Activated naive CD8-positive, alpha-beta T cell treated with anti-CD3 and anti-CD28 coated beads for 36 hours (primary cell): ENCODE results near the gene CTIF. TPM values are rescaled to one million over a fixed set of nuclear protein-coding genes. Genes with fewer than 3 reads are reported as not detected.

Source experiments
- DNase-seq: peaks from one replicate; pipeline ENCODE4 v3.0.0; 2021
- H3K27ac Mint-ChIP-seq: one replicate; pipeline ENCODE4 v1.8.0; 2022; ENCODE audit warnings: mild to moderate bottlenecking, moderate library complexity, mixed read lengths
- H3K27me3 Mint-ChIP-seq: one replicate; pipeline ENCODE4 v1.8.0; 2022; ENCODE audit warnings: mild to moderate bottlenecking, mixed read lengths
- H3K36me3 Mint-ChIP-seq: one replicate; pipeline ENCODE4 v1.8.0; 2021; ENCODE audit warnings: mild to moderate bottlenecking, mixed read lengths
- H3K4me1 Mint-ChIP-seq: one replicate; pipeline ENCODE4 v1.8.0; 2021; ENCODE audit warnings: mixed read lengths
- H3K4me3 Mint-ChIP-seq: one replicate; pipeline ENCODE4 v1.8.0; 2022; ENCODE audit warnings: mild to moderate bottlenecking, moderate library complexity, mixed read lengths
- H3K9me3 Mint-ChIP-seq: one replicate; pipeline ENCODE4 v1.8.0; 2022; ENCODE audit warnings: mixed read lengths
- total RNA-seq, 2 experiments: library from RNA; stranded (reverse); gene quantifications; one replicate each; pipeline ENCODE4 v1.2.3, GENCODE V29; 2021

Gene CTIF
- total RNA-seq, 2 experiments from 2014 or later, result 2.3 to 3.5 TPM

DNA sequence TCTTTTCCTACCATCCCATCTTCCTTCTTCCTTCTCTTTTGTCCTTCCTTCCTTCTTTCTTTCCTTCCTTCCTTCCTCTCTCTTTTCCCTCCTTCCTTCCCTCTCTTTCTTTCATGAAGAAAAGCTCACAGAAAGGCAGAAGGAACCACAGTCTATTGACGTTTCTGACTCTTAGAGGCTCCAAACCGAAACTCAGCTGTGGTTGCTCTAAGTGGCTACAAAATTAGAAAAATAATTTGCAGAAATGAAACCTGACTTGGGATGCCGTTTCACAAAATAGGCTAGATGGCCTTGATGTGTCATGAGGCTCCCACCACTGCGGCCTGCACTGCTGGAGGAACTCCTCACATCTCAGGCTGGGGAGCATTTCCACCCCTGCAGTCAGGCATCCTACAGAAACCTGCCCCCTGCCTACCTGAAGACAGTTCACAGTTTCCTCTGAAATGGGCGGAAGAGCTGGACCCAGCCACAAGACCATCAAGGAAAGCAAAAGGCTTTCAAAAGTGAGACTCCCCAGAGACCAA lies 246.3 kb downstream of the CTIF start:
- Mint-ChIP-seq H3K9me3 (no peaks in the 10 kb centered on the region), H3K4me1 (peaks cover 7% of the 10 kb centered on the region), H3K4me3 (no peak overlapping the region), H3K36me3 (no peaks in the 10 kb centered on the region), H3K27ac (peak overlapping the region; percentile 13), H3K27me3 (no peaks in the 10 kb centered on the region)
- peak; percentile 16 for DNase-seq

DNA sequence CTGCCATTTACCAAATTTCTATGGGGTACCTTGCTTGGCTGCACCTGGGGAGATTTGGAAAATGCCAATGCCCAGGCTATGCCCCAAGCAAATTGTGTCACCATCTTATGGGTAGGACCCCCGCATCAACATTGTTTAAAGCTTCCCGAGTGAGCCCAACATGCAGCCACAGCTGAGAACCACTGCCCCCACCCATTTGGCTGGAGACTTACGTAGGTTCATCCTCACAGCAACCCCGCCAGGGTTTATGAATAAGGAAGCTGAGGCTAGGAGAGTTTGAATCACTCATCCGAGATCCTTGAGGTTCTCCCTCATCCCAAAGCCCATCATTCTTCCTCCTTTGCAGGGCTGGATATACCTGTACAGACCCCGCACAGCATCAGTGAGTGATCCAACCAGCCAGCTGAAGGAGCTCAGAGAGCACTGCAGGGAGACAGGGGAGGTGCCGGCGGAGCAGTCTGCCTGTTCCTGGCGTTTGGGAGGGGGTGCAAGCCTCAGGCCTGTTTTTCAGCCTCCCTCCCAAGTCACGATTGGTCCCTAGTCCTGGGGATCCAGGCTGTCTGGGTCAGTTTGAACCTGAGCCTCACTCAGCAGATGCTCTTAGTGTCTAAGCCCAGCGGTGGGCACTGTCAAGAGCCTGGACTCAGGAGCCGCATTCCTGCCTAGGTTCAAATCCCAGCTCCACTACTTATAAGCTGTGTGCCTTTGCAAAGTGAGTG lies 247.1 kb downstream of the CTIF start:
- Mint-ChIP-seq H3K4me3 (no peak overlapping the region), H3K9me3 (no peaks in the 10 kb centered on the region), H3K27me3 (no peaks in the 10 kb centered on the region), H3K27ac (no peak overlapping the region), H3K4me1 (peaks cover 7% of the 10 kb centered on the region), H3K36me3 (no peaks in the 10 kb centered on the region)
- DNase-seq, result no peak

DNA sequence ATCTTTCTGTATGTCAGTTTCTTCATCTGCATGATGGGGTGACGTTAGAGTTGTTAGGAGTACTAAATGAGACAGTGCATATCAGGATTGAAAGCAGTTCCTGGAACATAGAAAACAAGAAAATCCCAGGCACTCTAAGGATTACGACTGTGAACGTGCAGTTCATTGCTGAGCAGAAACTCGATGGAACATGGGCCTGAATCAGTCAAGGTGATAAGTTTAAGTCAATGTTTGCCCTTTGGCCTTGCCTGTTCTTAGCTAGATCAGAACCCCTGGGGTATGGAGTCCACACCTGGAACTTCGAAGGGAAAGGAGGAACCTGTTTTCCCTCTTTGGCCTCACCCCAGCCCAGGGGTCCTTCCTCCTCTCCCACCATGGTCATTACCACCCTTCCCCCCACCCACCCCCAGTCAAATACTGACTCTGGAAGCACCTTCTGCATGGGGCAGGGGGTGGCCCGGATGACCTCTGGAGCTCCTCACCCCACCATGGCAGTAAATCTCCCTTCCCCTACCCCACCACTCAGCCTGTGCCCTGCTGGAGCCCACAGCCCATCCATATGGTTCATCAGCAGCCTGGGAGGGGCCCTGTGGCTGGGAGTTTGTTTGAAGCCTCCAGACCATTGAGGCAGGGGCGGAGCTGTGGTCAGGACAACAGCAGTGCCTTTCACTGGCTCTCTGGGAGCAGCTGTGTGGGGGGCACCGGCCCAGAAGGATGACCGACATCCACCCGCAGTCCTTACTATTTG lies 247.8 kb downstream of the CTIF start:
- Mint-ChIP-seq H3K4me3 (no peak overlapping the region), H3K9me3 (no peaks in the 10 kb centered on the region), H3K36me3 (no peaks in the 10 kb centered on the region), H3K27ac (no peak overlapping the region), H3K4me1 (peaks cover 7% of the 10 kb centered on the region), H3K27me3 (no peaks in the 10 kb centered on the region)
- DNase-seq, result no peak

GRCh38 chr18:48787203-48788151 lies 248.6 kb downstream of the CTIF start:
- H3K4me1 Mint-ChIP-seq, result peaks cover 7% of the 10 kb centered on the region
- no peaks in the 10 kb centered on the region for H3K9me3 Mint-ChIP-seq
- H3K4me3 Mint-ChIP-seq, result no peak overlapping the region
- DNase-seq, result no peak
- no peak overlapping the region for H3K27ac Mint-ChIP-seq
- H3K36me3 Mint-ChIP-seq, result no peaks in the 10 kb centered on the region
- H3K27me3 Mint-ChIP-seq, result no peaks in the 10 kb centered on the region

GRCh38 chr18:48788373-48788772 lies 249.5 kb downstream of the CTIF start:
- Mint-ChIP-seq H3K4me1 (peaks cover 7% of the 10 kb centered on the region), H3K9me3 (no peaks in the 10 kb centered on the region), H3K4me3 (no peak overlapping the region), H3K27me3 (no peaks in the 10 kb centered on the region), H3K27ac (no peak overlapping the region), H3K36me3 (no peaks in the 10 kb centered on the region)
- no peak for DNase-seq

- Mint-ChIP-seq H3K4me3 (no peak overlapping the region), H3K36me3 (no peaks in the 10 kb centered on the region), H3K9me3 (no peaks in the 10 kb centered on the region), H3K4me1 (peaks cover 7% of the 10 kb centered on the region), H3K27ac (no peak overlapping the region), H3K27me3 (no peaks in the 10 kb centered on the region)
- DNase-seq, result no peak
Measured at GRCh38 chr18:48789259-48789812, 250.5 kb downstream of the CTIF start.

DNA sequence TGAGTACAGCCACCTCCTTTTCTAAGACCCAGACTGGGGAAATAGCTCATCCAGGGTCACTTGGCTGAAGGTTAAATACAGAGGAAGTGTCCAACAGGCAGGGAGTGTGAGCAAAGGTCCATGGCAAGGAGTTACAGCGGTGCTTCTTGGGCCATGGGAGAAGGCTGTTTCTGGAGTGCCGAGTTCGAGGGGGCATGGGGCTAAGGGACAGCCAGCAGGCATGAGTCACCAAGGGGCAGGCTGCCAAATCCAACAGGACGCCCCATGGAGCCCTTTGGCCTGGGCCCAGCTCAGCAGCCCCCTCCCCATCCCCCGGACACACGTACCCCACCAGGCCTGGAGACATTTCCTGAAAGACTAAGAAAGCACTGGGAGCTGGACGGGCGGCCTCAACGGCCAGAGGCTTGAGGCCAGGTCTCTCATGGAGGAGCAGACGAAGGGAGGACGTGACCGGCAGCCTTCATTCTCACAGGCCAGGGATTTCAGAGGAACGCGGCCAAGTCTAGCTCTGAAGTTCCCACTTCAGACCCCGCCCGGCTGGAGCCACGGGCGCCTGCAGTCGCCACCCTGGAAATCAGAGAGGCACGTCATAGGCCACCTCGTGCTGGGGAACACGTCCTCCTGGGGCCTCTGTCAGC lies 251.5 kb downstream of the CTIF start:
- Mint-ChIP-seq H3K4me1 (peaks cover under 1% of the 10 kb centered on the region), H3K27me3 (no peaks in the 10 kb centered on the region), H3K4me3 (no peak overlapping the region), H3K27ac (no peak overlapping the region), H3K9me3 (no peaks in the 10 kb centered on the region), H3K36me3 (no peaks in the 10 kb centered on the region)
- DNase-seq, result no peak

- H3K4me3 Mint-ChIP-seq, result no peak overlapping the region
- H3K27me3 Mint-ChIP-seq, result no peaks in the 10 kb centered on the region
- no peak for DNase-seq
- H3K36me3 Mint-ChIP-seq, result no peaks in the 10 kb centered on the region
- H3K9me3 Mint-ChIP-seq, result no peaks in the 10 kb centered on the region
- no peaks in the 10 kb centered on the region for H3K4me1 Mint-ChIP-seq
- no peak overlapping the region for H3K27ac Mint-ChIP-seq
Measured at GRCh38 chr18:48790869-48791635, 252.2 kb downstream of the CTIF start.

GRCh38 chr18:48791636-48792105 lies 252.8 kb downstream of the CTIF start:
- H3K4me3 Mint-ChIP-seq, result no peak overlapping the region

DNA sequence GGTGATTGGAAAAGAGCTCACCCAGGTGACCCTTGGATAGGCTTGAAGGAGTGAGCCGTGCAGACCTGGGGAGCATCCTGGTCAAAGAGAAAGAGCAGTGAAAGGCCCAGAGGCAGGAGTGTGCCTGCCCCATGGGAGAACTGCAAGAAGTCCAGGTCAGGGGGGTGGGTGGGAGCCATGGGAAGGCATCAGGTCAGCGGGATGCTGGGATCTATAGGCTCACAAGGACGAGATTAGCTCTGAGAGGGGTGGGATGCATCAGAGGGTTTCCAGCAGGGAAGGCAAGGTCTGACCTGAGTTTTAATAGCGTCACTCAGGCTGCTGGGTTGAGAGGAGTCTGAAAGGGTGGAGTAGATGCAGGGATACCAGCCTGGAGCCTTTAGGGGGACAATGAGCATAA lies 253.3 kb downstream of the CTIF start:
- Mint-ChIP-seq H3K36me3 (no peaks in the 10 kb centered on the region), H3K9me3 (no peaks in the 10 kb centered on the region), H3K4me3 (no peak overlapping the region), H3K4me1 (no peaks in the 10 kb centered on the region), H3K27ac (no peak overlapping the region), H3K27me3 (no peaks in the 10 kb centered on the region)
- no peak for DNase-seq

More at GRCh38 chr18:48791636-48792105, 252.8 kb downstream of the CTIF start:
- Mint-ChIP-seq H3K27ac (no peak overlapping the region), H3K36me3 (no peaks in the 10 kb centered on the region), H3K9me3 (no peaks in the 10 kb centered on the region), H3K4me1 (no peaks in the 10 kb centered on the region), H3K27me3 (no peaks in the 10 kb centered on the region)
- DNase-seq, result no peak

GRCh38 chr18:48792611-48793380 lies 254.0 kb downstream of the CTIF start:
- Mint-ChIP-seq H3K36me3 (no peaks in the 10 kb centered on the region), H3K4me1 (no peaks in the 10 kb centered on the region), H3K4me3 (no peak overlapping the region), H3K9me3 (no peaks in the 10 kb centered on the region), H3K27ac (no peak overlapping the region), H3K27me3 (no peaks in the 10 kb centered on the region)
- DNase-seq, result no peak

- no peak overlapping the region for H3K4me3 Mint-ChIP-seq
- H3K27me3 Mint-ChIP-seq, result no peaks in the 10 kb centered on the region
- H3K36me3 Mint-ChIP-seq, result no peaks in the 10 kb centered on the region
- no peak for DNase-seq
- no peaks in the 10 kb centered on the region for H3K9me3 Mint-ChIP-seq
- H3K27ac Mint-ChIP-seq, result no peak overlapping the region
- peaks cover 9% of the 10 kb centered on the region for H3K4me1 Mint-ChIP-seq
Measured at GRCh38 chr18:48794251-48794970, 255.6 kb downstream of the CTIF start.
